DND-41 (cell line): ENCODE results near the gene RPS23.

Source experiments
- ATAC-seq: fragments of 200-7000 bp; cut with Tn5 transposase; 3 replicates; pipeline ENCODE4 v1.9.1; 2021; ENCODE audit warnings: low read depth; ENCODE audit not compliant: insufficient read depth
- DNase-seq: peaks from one replicate; pipeline ENCODE4 v3.0.0-alpha.2; 2020
- H2AFZ ChIP-seq: 2 replicates; pipeline ENCODE4 v1.6.0; 2012; ENCODE audit warnings: low read depth, low read length
- H3K27ac ChIP-seq: 2 replicates; pipeline ENCODE4 v1.5.1; 2012; ENCODE audit warnings: low read length, inconsistent platforms
- H3K27me3 ChIP-seq: fragments of 200-600 bp; sonication (generic); 2 replicates; pipeline ENCODE4 v1.6.0; 2012; ENCODE audit warnings: low read length, mild to moderate bottlenecking, inconsistent platforms; ENCODE audit not compliant: insufficient read depth, poor library complexity
- H3K36me3 ChIP-seq: 2 replicates; pipeline ENCODE4 v1.5.1; 2012; ENCODE audit warnings: low read length, inconsistent platforms; ENCODE audit not compliant: insufficient read depth
- H3K4me1 ChIP-seq: 2 replicates; pipeline ENCODE4 v1.5.1; 2012; ENCODE audit warnings: mild to moderate bottlenecking, low read length; ENCODE audit not compliant: insufficient read depth
- H3K4me2 ChIP-seq: 2 replicates; pipeline ENCODE4 v1.6.0; 2012; ENCODE audit warnings: mild to moderate bottlenecking, moderate library complexity, low read length, inconsistent platforms; ENCODE audit not compliant: insufficient read depth
- H3K4me3 ChIP-seq, 2 experiments: fragments of 200-600 bp in 1 of 2; shearing (Covaris generic) in 1 of 2; 2 replicates each; pipeline ENCODE4 v1.5.1; 2012 to 2016; ENCODE audit warnings: inconsistent platforms in 2 of 2, low read length in 2 of 2, mild to moderate bottlenecking in 2 of 2, low read depth in 1 of 2, moderate library complexity in 1 of 2
- H3K79me2 ChIP-seq: 2 replicates; pipeline ENCODE4 v1.6.0; 2012; ENCODE audit warnings: low read length, inconsistent platforms; ENCODE audit not compliant: insufficient read depth
- H3K9ac ChIP-seq: 2 replicates; pipeline ENCODE4 v1.6.0; 2012; ENCODE audit warnings: low read depth, mild to moderate bottlenecking, inconsistent platforms, low read length, moderate library complexity
- H3K9me3 ChIP-seq: 2 replicates; pipeline ENCODE4 v1.5.1; 2012; ENCODE audit warnings: low read length, moderate library complexity, mild to moderate bottlenecking, inconsistent platforms; ENCODE audit not compliant: insufficient read depth, severe bottlenecking
- H4K20me1 ChIP-seq: 2 replicates; pipeline ENCODE4 v1.6.0; 2012; ENCODE audit warnings: low read length; ENCODE audit not compliant: insufficient read depth
- EZH2 ChIP-seq: IDR thresholded peaks from 3 replicates; pipeline ENCODE4 v1.6.1; 2012; ENCODE audit warnings: borderline replicate concordance, low read depth, mild to moderate bottlenecking, moderate library complexity, low read length, inconsistent platforms; ENCODE audit not compliant: severe bottlenecking
- TF ChIP-seq, protein P1 (sequence below): IDR thresholded peaks from 2 replicates; pipeline ENCODE4 v1.5.1; 2012; ENCODE audit warnings: borderline replicate concordance, low read length, moderate library complexity, mild to moderate bottlenecking; ENCODE audit not compliant: poor library complexity, severe bottlenecking; ENCODE audit errors: extremely low read depth

RPS23 gene

DNA sequence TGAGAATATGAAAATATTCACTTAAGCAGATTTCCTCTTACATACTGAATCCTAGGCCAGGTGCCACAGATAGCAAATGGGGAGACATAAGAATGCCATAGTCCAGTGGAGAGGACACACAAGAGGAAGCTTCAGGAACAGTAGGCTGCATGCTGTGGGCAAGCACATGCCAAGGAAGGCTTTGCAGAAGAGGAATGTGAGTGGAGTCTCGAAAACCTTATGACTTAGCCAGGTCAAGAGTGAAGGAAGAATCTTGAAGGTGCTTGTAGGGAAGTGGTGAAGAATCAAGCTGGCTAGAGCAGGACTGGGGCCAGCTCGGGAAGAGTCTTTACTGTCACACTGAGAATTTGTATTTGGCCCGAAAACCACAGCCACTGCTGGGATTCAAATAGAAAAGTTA, 20.4 kb downstream of the RPS23 start:
- no peak for DNase-seq
- Histone ChIP-seq H3K9me3 (no peaks in the 10 kb centered on the region), H3K9ac (no peak overlapping the region), H3K4me3 (no peak overlapping the region), H3K79me2 (no peaks in the 10 kb centered on the region), H3K36me3 (peaks cover 21% of the 10 kb centered on the region), H3K4me2 (no peak overlapping the region), H3K4me1 (no peaks in the 10 kb centered on the region), H4K20me1 (no peaks in the 10 kb centered on the region), H3K27me3 (no peaks in the 10 kb centered on the region), H2AFZ (no peak overlapping the region), H3K27ac (no peak overlapping the region)
- no peak for ATAC-seq
- TF ChIP-seq, protein P1, sequence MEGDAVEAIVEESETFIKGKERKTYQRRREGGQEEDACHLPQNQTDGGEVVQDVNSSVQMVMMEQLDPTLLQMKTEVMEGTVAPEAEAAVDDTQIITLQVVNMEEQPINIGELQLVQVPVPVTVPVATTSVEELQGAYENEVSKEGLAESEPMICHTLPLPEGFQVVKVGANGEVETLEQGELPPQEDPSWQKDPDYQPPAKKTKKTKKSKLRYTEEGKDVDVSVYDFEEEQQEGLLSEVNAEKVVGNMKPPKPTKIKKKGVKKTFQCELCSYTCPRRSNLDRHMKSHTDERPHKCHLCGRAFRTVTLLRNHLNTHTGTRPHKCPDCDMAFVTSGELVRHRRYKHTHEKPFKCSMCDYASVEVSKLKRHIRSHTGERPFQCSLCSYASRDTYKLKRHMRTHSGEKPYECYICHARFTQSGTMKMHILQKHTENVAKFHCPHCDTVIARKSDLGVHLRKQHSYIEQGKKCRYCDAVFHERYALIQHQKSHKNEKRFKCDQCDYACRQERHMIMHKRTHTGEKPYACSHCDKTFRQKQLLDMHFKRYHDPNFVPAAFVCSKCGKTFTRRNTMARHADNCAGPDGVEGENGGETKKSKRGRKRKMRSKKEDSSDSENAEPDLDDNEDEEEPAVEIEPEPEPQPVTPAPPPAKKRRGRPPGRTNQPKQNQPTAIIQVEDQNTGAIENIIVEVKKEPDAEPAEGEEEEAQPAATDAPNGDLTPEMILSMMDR = no peak
- TF ChIP-seq EZH2 = no peak

DNA sequence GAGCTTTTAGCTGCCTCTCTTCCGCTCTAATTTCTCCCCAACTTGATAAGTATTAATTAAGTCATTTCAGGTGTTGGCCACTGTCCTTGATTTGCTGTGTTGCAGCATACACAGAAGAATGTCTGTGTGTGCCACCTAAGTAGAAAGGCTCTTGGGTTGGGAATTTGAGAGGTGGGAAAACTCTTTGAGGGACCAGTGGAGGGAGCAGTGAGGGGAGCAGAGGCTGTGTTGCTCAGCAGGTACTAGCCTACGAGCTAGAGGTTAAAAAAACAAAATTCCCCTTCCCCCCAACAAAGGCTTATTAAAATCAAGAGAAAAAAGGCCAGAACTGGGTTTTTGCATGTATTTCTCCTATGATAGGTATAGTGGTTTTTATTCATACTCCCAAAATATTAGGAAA, 20.9 kb downstream of the RPS23 start:
- Histone ChIP-seq H3K9ac (no peak overlapping the region), H3K4me3 (no peak overlapping the region), H3K36me3 (peaks cover 22% of the 10 kb centered on the region), H4K20me1 (no peaks in the 10 kb centered on the region), H2AFZ (no peak overlapping the region), H3K79me2 (no peaks in the 10 kb centered on the region), H3K9me3 (no peaks in the 10 kb centered on the region), H3K27me3 (no peaks in the 10 kb centered on the region), H3K4me2 (no peak overlapping the region), H3K27ac (no peak overlapping the region), H3K4me1 (no peaks in the 10 kb centered on the region)
- TF ChIP-seq, protein P1 = no peak
- no peak for TF ChIP-seq EZH2
- ATAC-seq (no peak), DNase-seq (no peak)

DNA sequence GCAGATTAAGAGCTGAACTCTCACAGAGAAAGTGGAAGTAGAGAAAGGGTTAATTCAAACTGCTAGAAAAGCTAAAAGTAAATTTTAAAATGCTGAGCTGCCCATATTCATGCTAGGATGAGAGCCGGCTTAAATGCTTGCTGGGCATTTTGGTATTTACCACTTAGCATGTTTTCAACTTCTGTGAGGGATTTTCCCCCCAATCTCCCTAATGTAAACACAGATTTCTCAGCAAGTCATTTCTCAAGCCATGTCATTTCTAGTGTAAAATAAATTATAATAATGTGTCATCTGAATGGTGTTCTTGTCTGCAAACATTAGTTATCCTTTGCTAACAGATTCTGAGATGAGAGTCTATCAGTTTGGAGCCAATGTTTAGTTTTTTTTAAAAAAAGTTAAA, 22.3 kb downstream of the RPS23 start:
- Histone ChIP-seq H3K27me3 (no peaks in the 10 kb centered on the region), H3K36me3 (peaks cover 22% of the 10 kb centered on the region), H3K4me3 (no peak overlapping the region), H3K9me3 (no peaks in the 10 kb centered on the region), H3K4me2 (no peak overlapping the region), H4K20me1 (no peaks in the 10 kb centered on the region), H3K79me2 (no peaks in the 10 kb centered on the region), H2AFZ (no peak overlapping the region), H3K4me1 (no peaks in the 10 kb centered on the region), H3K9ac (no peak overlapping the region), H3K27ac (no peak overlapping the region)
- no peak for TF ChIP-seq EZH2
- TF ChIP-seq, protein P1 = no peak
- DNase-seq (no peak), ATAC-seq (no peak)

DNA sequence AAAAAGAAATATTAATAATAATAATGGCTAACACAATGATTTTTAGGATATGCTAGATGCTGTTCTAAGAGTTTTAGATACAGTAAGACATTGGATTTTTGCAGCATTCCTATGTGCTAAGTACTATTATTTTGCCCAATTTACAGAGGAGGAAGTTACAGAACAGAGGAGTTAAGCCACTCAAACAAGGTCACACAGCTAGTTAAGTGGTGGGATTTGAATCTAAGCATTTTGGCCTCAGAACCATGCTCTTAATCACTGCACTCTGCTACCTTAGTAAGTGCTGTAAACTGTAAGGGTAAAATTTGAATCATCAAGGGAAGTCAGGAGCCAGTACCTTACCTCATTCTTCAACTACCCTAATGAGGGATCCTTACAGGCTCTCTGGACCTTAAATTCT, 25.4 kb downstream of the RPS23 start:
- H3K27ac ChIP-seq = no peak overlapping the region
- no peaks in the 10 kb centered on the region for H4K20me1 ChIP-seq
- H3K27me3 ChIP-seq = no peaks in the 10 kb centered on the region
- no peak for ATAC-seq
- H3K79me2 ChIP-seq = no peaks in the 10 kb centered on the region
- no peak for DNase-seq
- no peak overlapping the region for H3K4me2 ChIP-seq
- no peak for TF ChIP-seq EZH2
- TF ChIP-seq, protein P1 = no peak
- peaks cover 3% of the 10 kb centered on the region for H3K9me3 ChIP-seq
- H3K9ac ChIP-seq = no peak overlapping the region
- no peak overlapping the region for H2AFZ ChIP-seq
- H3K36me3 ChIP-seq = peaks cover 22% of the 10 kb centered on the region
- H3K4me3 ChIP-seq = no peak overlapping the region
- no peaks in the 10 kb centered on the region for H3K4me1 ChIP-seq
